DMS 273 treated with DMSO at 0.1 percent for 48 hours (cell line): ENCODE measurements around the gene ABHD12.

Source experiments
- DNase-seq: peaks from one replicate; lab custom pipeline; 2025; lab: John Stamatoyannopoulos, UW

The ABHD12 gene

GRCh38 chr20:25289886-25290597 lies 100.6 kb downstream of the ABHD12 start:
- no peak for DNase-seq

GRCh38 chr20:25288291-25289181 lies 102.1 kb downstream of the ABHD12 start:
- DNase-seq: no peak

GRCh38 chr20:25287631-25288290 lies 102.9 kb downstream of the ABHD12 start:
- no peak for DNase-seq

DNA sequence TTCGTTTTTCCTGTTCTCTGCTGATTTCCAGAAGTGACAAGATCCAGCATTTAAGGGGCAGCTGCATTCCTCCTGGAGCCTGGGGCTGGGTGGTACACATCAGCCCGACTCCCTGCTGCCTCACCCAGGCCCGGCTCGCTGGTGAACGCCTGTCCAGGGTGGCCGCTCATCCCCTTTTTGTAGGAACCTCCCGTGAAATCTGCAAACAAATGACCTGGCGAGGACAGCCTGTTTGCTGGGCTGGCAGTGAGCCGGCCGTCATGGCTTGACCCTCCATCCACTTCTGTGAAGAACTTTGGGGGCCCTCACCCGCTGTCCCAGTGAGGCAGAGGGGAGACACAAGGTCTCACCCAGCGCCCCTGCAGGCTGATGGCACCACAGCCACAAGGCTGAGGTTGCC lies 103.7 kb downstream of the ABHD12 start:
- DNase-seq: no peak

DNA sequence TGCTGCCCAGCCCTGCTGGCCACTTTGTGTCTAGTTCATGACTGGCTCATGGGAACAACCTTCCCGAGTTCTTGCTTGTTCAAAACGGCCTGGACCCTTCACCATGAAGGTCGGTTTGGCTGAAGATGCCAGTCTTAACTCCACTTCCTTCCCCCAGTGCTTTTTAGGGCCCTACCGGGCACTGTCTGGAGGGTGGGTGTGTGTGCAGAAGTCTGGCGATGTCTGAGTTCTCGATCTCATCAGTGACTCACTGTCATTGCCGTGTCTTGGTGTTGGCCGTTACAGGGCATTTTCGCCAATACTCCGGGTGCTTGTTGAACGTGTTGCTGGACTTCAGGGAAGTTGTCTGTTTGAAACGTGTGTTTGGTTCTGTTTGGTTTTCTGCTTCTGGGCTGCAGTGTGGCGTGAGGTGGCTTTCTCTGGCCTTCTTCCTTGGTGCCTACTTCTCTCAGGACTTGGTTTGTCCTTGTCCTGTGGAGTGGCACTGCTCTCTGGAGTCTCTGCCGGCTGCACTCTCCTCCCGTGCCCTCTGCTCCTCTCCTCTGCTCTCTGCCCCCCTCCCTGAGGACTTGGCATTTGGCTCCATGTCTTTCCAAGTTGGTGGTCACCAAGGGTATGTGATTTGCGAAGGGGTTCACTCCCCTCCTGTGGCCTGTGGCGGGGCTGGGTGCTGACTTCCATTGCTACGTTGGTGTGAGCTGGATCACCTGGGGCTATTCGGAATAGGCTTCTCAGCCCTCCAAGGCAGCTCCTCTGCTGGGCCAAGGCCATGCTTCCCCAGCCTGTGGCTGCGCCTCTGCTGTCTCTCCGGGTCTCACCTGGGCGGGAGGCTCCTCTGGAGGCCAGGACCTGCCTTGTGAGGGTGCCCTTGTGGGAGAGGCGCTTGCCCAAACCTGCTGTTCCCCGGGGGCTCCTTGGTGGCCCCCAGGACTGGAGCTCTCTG lies 104.5 kb downstream of the ABHD12 start:
- DNase-seq: no peak

GRCh38 chr20:25285091-25285647 lies 105.5 kb downstream of the ABHD12 start:
- DNase-seq: no peak

DNA sequence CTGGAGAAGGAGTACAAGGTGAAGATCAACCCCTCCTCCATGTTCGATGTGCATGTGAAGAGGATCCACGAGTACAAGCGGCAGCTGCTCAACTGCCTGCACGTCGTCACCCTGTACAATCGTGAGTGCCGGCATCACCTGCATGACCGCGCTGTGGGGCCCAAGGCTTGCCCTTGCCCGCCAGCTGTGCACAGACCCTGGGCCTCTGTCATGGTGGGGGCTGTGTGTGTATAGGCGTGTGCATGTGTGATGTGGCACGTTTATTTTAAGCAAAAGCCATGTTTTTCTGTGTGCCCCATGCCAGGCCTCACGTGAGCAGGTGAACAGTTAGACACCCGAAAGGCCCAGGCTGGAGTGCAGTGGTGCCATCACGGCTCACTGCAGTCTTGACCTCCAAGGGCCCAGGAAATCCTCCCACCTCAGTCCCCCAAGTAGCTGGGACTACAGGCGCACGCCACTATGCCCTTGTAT lies 106.5 kb downstream of the ABHD12 start:
- no peak for DNase-seq

DNA sequence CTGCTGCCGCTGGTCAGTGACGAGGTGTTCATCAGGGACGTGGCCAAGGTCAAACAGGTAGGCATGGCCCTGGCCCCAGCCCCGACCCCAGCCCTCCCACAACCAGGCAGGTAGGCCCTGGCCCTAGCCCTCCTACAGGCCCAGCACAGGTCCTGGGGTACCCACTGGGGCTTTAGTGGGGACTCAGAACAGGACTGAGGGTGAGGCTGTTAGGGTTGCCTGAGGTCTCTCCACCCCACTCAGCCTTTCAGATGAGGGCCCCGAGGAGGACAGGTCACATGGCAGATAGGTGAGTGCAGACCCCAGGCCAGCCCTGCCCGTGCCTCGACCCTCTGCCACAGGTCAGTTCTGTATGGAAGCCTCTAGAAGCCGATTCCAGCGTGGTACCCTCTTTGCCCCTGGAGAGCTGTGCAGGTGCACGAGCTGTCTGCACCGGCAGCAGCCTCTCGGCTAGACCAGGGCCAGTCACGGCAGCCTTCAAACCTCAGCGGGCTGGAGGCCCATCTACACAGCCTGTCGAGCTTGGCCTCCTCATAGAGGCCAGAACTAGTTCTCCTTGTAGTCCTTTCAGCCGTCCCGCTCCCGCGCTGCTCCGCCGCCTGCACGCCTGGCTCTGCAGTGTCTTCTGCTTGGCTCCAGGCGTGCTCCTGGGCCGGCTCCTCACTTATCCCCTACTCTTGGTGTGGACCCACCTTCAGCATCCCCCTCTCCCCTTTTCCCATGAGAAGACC lies 107.2 kb downstream of the ABHD12 start:
- no peak for DNase-seq

GRCh38 chr20:25282796-25283195 lies 107.8 kb downstream of the ABHD12 start:
- DNase-seq: no peak

- DNase-seq: no peak
Measured at GRCh38 chr20:25282034-25282781, 108.4 kb downstream of the ABHD12 start.

- DNase-seq: no peak
Measured at GRCh38 chr20:25281541-25281991, 109.1 kb downstream of the ABHD12 start.

- no peak for DNase-seq
Measured at GRCh38 chr20:25280574-25281535, 109.8 kb downstream of the ABHD12 start.

- no peak for DNase-seq
Measured at GRCh38 chr20:25280051-25280573, 110.5 kb downstream of the ABHD12 start.

DNA sequence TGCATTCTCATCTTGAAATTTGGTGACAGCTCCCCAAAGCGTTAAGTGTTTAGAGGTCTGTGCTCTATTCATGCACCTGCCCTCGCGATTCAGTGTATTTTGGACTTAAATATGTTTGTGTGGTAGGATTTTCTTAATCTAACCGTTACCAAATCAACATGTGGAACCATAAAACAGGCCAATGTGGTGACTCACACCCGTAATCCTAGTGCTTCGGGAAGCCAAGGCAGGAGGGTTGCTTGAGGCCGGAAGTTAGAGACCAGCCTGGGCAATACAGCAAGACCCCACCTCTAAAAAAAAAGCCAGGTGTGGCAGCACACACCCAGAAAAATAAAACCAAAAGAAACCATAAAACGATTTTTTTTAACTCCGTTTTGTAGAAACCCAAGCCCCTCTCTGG lies 111.2 kb downstream of the ABHD12 start:
- no peak for DNase-seq

DNA sequence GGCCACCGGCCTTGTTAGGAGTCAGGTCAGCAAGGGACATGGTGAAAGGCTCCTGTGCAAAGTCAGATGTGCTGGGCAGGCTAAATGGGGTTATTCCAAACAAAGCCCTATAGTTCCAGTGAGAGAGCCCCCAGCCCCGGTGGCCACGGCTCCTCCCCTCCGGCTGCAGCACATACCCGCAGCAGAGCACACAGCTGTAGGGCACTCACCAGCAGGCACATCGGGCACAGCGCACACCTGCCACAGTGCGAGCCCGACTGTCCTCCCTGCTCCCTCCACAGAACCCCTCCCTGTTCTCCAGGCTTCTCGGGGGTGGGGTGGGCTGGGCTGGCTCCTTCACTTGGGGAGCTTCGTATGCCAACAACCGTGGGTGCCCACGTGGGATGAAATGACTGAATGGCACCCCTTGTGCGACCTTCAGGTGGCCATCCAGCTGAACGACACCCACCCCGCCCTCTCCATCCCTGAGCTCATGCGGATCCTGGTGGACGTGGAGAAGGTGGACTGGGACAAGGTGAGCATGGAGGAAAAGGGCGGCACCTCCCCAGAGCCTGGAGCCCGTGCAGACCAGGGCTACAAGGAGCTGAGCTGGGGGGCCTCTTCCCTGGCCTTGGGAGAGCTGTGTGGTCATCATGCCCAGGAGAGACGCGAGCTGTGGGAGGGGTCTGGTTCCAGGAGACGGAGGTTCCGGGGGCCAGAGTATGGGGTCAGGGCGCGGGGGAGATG lies 111.8 kb downstream of the ABHD12 start:
- DNase-seq: no peak

DNA sequence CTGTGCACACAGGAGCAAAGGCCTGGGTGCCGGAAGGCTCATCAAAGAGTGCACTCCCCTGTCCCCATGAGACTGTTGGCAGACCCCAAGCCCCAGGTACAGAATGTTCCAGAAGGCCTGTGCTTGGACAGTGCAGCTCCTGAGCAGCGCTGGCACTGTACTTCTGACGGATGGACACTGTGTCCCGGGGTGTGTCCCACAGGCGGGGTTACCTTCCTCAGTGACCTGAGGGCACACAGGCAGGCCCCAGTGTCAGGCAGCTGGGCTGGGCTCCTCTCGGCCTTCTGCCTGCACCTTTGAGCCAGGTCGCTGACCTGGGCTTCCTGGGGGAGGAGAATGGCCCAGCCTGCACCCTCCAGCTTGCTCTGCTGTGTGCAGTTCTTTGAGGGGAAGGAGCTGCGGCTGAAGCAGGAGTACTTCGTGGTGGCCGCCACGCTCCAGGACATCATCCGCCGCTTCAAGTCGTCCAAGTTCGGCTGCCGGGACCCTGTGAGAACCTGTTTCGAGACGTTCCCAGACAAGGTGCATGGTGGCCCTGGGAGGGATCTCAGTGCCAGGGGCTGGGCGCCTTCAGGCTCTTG lies 112.6 kb downstream of the ABHD12 start:
- no peak for DNase-seq
